MM.1S (cell line): ENCODE measurements around the gene LEP.

Source experiments
- DNase-seq: peaks from one replicate; pipeline ENCODE4 v3.0.0-alpha.2; 2015
- H2AFZ ChIP-seq: fragments of 300-600 bp; sonication (generic); 2 replicates; pipeline ENCODE4 v1.6.0; 2016; ENCODE audit warnings: antibody characterized with exemption, low read length
- H3F3A ChIP-seq: fragments of 300-600 bp; sonication (generic); 2 replicates; pipeline ENCODE4 v1.6.1; 2016; ENCODE audit warnings: mild to moderate bottlenecking, antibody characterized with exemption, low read length, moderate library complexity, mixed read lengths; ENCODE audit not compliant: insufficient read depth
- H3K27ac ChIP-seq: fragments of 300-600 bp; sonication (generic); 2 replicates; pipeline ENCODE4 v1.5.1; 2016; ENCODE audit warnings: mild to moderate bottlenecking, low read length
- H3K27me3 ChIP-seq: fragments of 300-600 bp; sonication (generic); replicated peaks from 2 replicates; pipeline ENCODE4 v1.6.0; 2016; ENCODE audit warnings: low read length; ENCODE audit not compliant: insufficient read depth
- H3K36me3 ChIP-seq: fragments of 300-600 bp; sonication (generic); replicated peaks from 2 replicates; pipeline ENCODE4 v1.6.1; 2016; ENCODE audit warnings: mild to moderate bottlenecking, low read length, mixed read lengths; ENCODE audit not compliant: insufficient read depth
- H3K4me1 ChIP-seq: fragments of 300-600 bp; sonication (generic); 2 replicates; pipeline ENCODE4 v1.6.1; 2016; ENCODE audit warnings: low read length, mixed read lengths
- H3K4me2 ChIP-seq: fragments of 300-600 bp; sonication (generic); 2 replicates; pipeline ENCODE4 v1.6.0; 2016; ENCODE audit warnings: low read depth, low read length
- H3K4me3 ChIP-seq: fragments of 300-600 bp; sonication (generic); 2 replicates; pipeline ENCODE4 v1.5.1; 2016; ENCODE audit warnings: low read length, mixed read lengths
- H3K79me2 ChIP-seq: fragments of 300-600 bp; sonication (generic); 2 replicates; pipeline ENCODE4 v1.6.1; 2016; ENCODE audit warnings: mixed run types, low read length, mixed read lengths
- H3K9ac ChIP-seq: fragments of 300-600 bp; sonication (generic); 2 replicates; pipeline ENCODE4 v1.6.1; 2016; ENCODE audit warnings: low read length, mixed read lengths
- H3K9me2 ChIP-seq: fragments of 300-600 bp; sonication (generic); replicated peaks from 2 replicates; pipeline ENCODE4 v1.6.1; 2016; ENCODE audit warnings: mild to moderate bottlenecking, low read length, mixed read lengths; ENCODE audit not compliant: insufficient read depth
- H3K9me3 ChIP-seq: fragments of 300-600 bp; sonication (generic); replicated peaks from 2 replicates; pipeline ENCODE4 v1.6.1; 2016; ENCODE audit warnings: mild to moderate bottlenecking, low read length, mixed read lengths; ENCODE audit not compliant: insufficient read depth
- H4K20me1 ChIP-seq: fragments of 300-600 bp; sonication (generic); 2 replicates; pipeline ENCODE4 v1.6.1; 2016; ENCODE audit warnings: mild to moderate bottlenecking, low read length, moderate library complexity, mixed read lengths; ENCODE audit not compliant: insufficient read depth
- EZH2 ChIP-seq: fragments of 300-600 bp; sonication (generic); optimal IDR thresholded peaks from 2 replicates; pipeline ENCODE3; 2017; ENCODE audit warnings: low read depth, mild to moderate bottlenecking, antibody characterized with exemption, low read length, mixed read lengths
- EZH2phosphoT487 ChIP-seq: fragments of 300-600 bp; sonication (generic); IDR thresholded peaks from 2 replicates; pipeline ENCODE4 v1.6.1; 2018; ENCODE audit warnings: antibody characterized with exemption, low read length
- TF ChIP-seq, protein P1 (sequence below): fragments of 300-600 bp; sonication (generic); IDR thresholded peaks from 2 replicates; pipeline ENCODE4 v1.5.1; 2016; ENCODE audit warnings: antibody characterized with exemption, low read length, mixed read lengths

LEP gene

DNA sequence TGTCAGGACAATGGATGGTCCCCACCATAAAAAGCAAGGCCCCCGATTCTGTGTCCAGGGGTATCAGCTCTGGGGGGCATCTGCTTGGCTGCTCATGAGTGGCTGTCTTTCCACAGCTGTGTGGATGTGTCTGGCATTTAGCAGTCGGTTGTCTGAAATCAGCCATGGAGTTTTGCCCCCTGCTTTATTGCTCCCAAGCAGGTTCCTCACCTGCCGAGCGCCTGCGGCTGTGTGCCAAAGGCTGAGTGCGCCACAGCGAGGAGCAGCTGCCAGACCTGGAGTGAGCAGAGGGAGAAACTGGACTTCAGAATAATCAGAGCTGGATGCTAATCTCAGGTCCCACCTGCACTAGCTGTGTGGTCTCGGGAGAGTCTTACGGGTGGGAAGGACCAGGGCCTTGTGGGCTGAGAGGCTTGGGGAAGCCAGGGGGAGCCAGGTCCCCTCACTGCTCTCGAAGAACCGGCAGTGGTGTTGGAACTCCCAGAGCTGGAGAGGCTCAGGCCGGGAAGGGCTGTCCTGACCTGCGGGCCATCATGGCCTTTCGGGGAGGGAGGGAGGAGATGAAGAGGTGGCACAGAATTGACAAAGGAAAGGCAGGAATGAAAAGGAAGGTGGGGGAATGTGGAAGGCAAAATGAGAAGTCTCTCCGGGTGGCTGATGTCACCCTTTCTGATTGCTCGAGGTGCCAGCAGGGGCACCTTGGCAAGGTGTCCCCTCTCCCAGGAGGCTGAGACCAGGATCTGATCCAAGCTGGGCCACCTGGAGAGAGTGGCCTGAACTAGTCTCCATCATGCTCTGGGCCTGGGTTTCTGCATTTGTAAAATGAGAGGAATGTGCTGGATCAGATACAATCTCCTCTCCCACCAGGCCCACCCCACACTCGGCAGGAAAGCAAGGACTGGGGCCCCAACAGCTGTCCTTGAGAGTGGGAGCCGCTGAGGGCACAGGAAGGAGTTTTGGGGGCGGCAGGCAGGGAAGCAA, 30.2 kb upstream of the LEP start:
- Histone ChIP-seq H3K27me3 (0 out of 2 replicates have a peak, but pooled peaks cover 3% of the 10 kb centered on the region), H3K9me2 (no peaks in the 10 kb centered on the region), H3K9me3 (no peaks in the 10 kb centered on the region), H3K4me1 (no peaks in the 10 kb centered on the region; the same call in 1 of the 2 replicates), H3K4me2 (no peak overlapping the region), H3K79me2 (no peaks in the 10 kb centered on the region), H3K4me3 (no peak overlapping the region), H3K9ac (no peak overlapping the region), H2AFZ (no peak overlapping the region), H3K27ac (no peak overlapping the region), H4K20me1 (no peaks in the 10 kb centered on the region), H3K36me3 (no peaks in the 10 kb centered on the region), H3F3A (no peaks in the 10 kb centered on the region)
- DNase-seq = no peak
- no peak for TF ChIP-seq EZH2
- TF ChIP-seq, protein P1, sequence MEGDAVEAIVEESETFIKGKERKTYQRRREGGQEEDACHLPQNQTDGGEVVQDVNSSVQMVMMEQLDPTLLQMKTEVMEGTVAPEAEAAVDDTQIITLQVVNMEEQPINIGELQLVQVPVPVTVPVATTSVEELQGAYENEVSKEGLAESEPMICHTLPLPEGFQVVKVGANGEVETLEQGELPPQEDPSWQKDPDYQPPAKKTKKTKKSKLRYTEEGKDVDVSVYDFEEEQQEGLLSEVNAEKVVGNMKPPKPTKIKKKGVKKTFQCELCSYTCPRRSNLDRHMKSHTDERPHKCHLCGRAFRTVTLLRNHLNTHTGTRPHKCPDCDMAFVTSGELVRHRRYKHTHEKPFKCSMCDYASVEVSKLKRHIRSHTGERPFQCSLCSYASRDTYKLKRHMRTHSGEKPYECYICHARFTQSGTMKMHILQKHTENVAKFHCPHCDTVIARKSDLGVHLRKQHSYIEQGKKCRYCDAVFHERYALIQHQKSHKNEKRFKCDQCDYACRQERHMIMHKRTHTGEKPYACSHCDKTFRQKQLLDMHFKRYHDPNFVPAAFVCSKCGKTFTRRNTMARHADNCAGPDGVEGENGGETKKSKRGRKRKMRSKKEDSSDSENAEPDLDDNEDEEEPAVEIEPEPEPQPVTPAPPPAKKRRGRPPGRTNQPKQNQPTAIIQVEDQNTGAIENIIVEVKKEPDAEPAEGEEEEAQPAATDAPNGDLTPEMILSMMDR = no peak
- no peak for TF ChIP-seq EZH2phosphoT487

DNA sequence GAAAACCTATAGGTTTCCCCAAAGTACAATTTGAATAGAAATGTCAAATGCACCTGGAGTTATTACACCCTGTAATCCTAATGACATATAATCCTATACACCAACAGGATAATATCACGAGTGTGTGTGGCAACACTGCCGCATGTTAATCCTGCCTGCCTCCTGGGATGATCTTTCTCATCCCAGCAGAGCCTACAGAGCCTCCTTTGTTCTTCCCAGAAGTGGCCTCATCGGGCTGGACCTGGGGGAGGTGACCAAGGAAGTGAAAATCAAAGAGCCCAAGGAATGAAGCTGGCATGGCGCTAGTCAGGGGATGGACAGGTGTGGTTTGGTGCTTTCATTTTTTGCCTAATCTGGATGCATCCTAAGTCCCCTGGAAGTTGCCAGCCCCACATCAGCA, 29.5 kb upstream of the LEP start:
- H3K79me2 ChIP-seq = no peaks in the 10 kb centered on the region
- no peaks in the 10 kb centered on the region for H3K9me2 ChIP-seq
- no peaks in the 10 kb centered on the region for H3K9me3 ChIP-seq
- DNase-seq = no peak
- H3K27ac ChIP-seq = no peak overlapping the region
- H3K4me2 ChIP-seq = no peak overlapping the region
- H3F3A ChIP-seq = no peaks in the 10 kb centered on the region
- no peaks in the 10 kb centered on the region; the same call in 1 of the 2 replicates for H3K4me1 ChIP-seq
- no peak overlapping the region for H3K9ac ChIP-seq
- H2AFZ ChIP-seq = no peak overlapping the region
- 0 out of 2 replicates have a peak, but pooled peaks cover 3% of the 10 kb centered on the region for H3K27me3 ChIP-seq
- TF ChIP-seq, protein P1 = no peak
- TF ChIP-seq EZH2 (no peak), EZH2phosphoT487 (no peak)
- H3K4me3 ChIP-seq = no peak overlapping the region
- H3K36me3 ChIP-seq = no peaks in the 10 kb centered on the region
- H4K20me1 ChIP-seq = no peaks in the 10 kb centered on the region

DNA sequence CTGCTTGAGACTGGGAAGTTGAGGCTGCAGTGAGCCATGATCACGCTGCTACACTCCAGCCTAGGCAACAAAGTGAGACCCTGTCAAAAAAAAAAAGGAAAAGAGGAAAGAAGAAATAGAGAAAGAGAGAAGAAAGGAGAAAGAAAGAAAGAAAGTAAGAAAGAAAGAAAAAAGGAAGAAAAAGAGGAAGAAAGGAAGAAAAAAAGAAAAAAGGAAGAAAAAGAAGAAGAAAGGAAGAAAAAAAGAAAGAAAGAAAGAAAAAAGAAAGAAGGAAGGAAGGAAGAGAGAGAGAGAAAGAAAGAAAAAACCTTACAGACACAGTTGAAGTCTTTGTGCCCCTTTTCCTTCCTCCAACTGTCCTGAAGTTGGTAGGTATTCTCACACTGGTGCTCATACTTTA, 26.6 kb upstream of the LEP start:
- Histone ChIP-seq H3K4me3 (no peak overlapping the region), H3K79me2 (no peaks in the 10 kb centered on the region), H3K4me1 (no peaks in the 10 kb centered on the region; the same call in 1 of the 2 replicates), H3K4me2 (no peak overlapping the region), H3K27me3 (0 out of 2 replicates have a peak, but pooled peaks cover 3% of the 10 kb centered on the region), H3K9me3 (no peaks in the 10 kb centered on the region), H3K27ac (no peak overlapping the region), H4K20me1 (no peaks in the 10 kb centered on the region), H3F3A (no peaks in the 10 kb centered on the region), H3K9me2 (no peaks in the 10 kb centered on the region), H3K36me3 (no peaks in the 10 kb centered on the region), H3K9ac (no peak overlapping the region), H2AFZ (no peak overlapping the region)
- TF ChIP-seq EZH2 (no peak), EZH2phosphoT487 (no peak)
- TF ChIP-seq, protein P1 = no peak
- no peak for DNase-seq
